Sigmoid colon (tissue), 7 donors: ENCODE data around the gene ETFBKMT. TPM values are rescaled to one million over a fixed set of nuclear protein-coding genes. Genes with fewer than 3 reads are reported as not detected.

ENCODE experiments used
- DNase-seq: peaks from one replicate; pipeline ENCODE4 v3.0.0-alpha.2; 2019
- H3K27ac ChIP-seq, 4 donors: fragments of 200-600 bp; sonication (generic); one replicate each; pipeline ENCODE4 v1.5.1; 2016 to 2019; ENCODE audit warnings: mild to moderate bottlenecking in 1 of 4
- H3K27me3 ChIP-seq, 3 donors: fragments of 200-600 bp; sonication (generic); one replicate each; pipeline ENCODE4 v1.5.1; 2019; ENCODE audit warnings: mild to moderate bottlenecking in 1 of 3
- H3K36me3 ChIP-seq, 4 donors: fragments of 200-600 bp; sonication (generic); one replicate each; pipeline ENCODE4 v1.5.1; 2016 to 2019
- H3K4me1 ChIP-seq, 4 donors: fragments of 200-600 bp; sonication (generic); one replicate each; pipeline ENCODE4 v1.5.1; 2017 to 2019
- H3K4me3 ChIP-seq, 4 donors: fragments of 200-600 bp; sonication (generic); one replicate each; pipeline ENCODE4 v1.5.1; 2017 to 2019; ENCODE audit warnings: mild to moderate bottlenecking in 2 of 4, moderate library complexity in 1 of 4
- H3K9me3 ChIP-seq, 4 donors: fragments of 200-600 bp in 3 of 4; sonication (generic) in 3 of 4; one replicate each; pipeline versions ENCODE4 v1.5.1 to v1.6.1; 2013 to 2019
- EP300 ChIP-seq, 4 donors: sonication (generic); formaldehyde crosslinking; IDR thresholded peaks; one replicate each; pipeline ENCODE4 v1.6.1; 2017; ENCODE audit warnings: antibody characterized with exemption in 4 of 4
- POLR2A ChIP-seq, 2 donors: fragments of 450-650 bp; IDR thresholded peaks; one replicate each; pipeline ENCODE4 v1.6.1; 2016; ENCODE audit warnings: antibody characterized with exemption in 2 of 2, mild to moderate bottlenecking in 2 of 2, moderate library complexity in 2 of 2
- POLR2AphosphoS5 ChIP-seq, 4 donors: sonication (generic); formaldehyde crosslinking; IDR thresholded peaks; one replicate each; pipeline ENCODE4 v1.6.1; 2017; ENCODE audit warnings: antibody characterized with exemption in 4 of 4
- WGBS, 2 donors: extraction: QIAGEN DNeasy Blood & Tissue Kit; methylation state at CpG; one replicate each; pipeline ENCODE4 v1.1.7; 2013; 5-methylcytosine and 5-hydroxymethylcytosine counted together
- intact Hi-C: fragments of 100-400 bp; cut with DNase I; formaldehyde crosslinking; loops from one replicate; pipeline ENCODE4 v1.15.1; 2023
- polyA plus RNA-seq, 3 donors: library from polyadenylated mRNA; stranded (reverse); fragments of 200-250 nt; gene quantifications; one replicate each; pipeline ENCODE4 v1.2.3, GENCODE V29; 2013
- total RNA-seq, 4 donors: library from RNA; depleted of rRNA; stranded (reverse); fragments of >200 nt; gene quantifications; one replicate each; pipeline ENCODE4 v1.1.0, GENCODE V29; 2016
- TF ChIP-seq, protein P1 (sequence below), 4 experiments: fragments of 450-650 bp in 3 of 4; fragments of 200-600 bp in 1 of 4; IDR thresholded peaks; one replicate each; pipeline ENCODE4 v1.5.1; 2016 to 2019; ENCODE audit warnings: antibody characterized with exemption in 4 of 4, mild to moderate bottlenecking in 3 of 4, moderate library complexity in 2 of 4
- donor health status: healthy with polysubstance abuse.
- donor health status: Bipolar disorder and iron deficiency.
- donor health status: healthy.

ETFBKMT gene
- total and polyA plus RNA-seq, 7 donors, result 1.2 to 4.4 (median 2.5) TPM

DNA sequence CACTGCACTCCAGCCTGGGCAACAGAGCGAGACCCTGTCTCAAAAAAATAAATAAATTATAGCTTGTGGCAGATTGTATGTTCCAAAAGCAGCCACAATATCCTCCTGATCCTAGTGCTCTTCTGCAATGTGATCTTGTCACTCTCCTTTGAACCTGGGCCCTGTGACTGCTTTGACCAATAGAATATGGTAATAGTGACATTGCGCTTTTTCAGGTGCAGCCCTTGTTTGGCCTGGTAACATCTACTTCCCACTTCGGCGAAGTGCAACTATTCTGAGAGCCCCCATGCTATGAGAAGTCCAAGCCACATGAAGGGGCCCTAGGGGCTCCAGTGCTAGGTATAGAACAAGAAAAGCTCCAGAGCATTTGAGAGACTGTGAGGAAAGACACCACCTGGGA, 37.5 kb upstream of the ETFBKMT start:
- no peaks in the 10 kb centered on the region for H3K9me3 ChIP-seq
- TF ChIP-seq POLR2A (IDR thresholded peaks at IDR 0.05), result no peak
- TF ChIP-seq, protein P1, sequence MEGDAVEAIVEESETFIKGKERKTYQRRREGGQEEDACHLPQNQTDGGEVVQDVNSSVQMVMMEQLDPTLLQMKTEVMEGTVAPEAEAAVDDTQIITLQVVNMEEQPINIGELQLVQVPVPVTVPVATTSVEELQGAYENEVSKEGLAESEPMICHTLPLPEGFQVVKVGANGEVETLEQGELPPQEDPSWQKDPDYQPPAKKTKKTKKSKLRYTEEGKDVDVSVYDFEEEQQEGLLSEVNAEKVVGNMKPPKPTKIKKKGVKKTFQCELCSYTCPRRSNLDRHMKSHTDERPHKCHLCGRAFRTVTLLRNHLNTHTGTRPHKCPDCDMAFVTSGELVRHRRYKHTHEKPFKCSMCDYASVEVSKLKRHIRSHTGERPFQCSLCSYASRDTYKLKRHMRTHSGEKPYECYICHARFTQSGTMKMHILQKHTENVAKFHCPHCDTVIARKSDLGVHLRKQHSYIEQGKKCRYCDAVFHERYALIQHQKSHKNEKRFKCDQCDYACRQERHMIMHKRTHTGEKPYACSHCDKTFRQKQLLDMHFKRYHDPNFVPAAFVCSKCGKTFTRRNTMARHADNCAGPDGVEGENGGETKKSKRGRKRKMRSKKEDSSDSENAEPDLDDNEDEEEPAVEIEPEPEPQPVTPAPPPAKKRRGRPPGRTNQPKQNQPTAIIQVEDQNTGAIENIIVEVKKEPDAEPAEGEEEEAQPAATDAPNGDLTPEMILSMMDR (IDR thresholded peaks at IDR 0.05), result no peak
- TF ChIP-seq POLR2AphosphoS5 (IDR thresholded peaks at IDR 0.05), result no peak
- no peak for TF ChIP-seq EP300 (IDR thresholded peaks at IDR 0.05)
- no peak for DNase-seq
- H3K27me3 ChIP-seq, result no peaks in the 10 kb centered on the region
- H3K4me3 ChIP-seq, result no peak overlapping the region
- no peak overlapping the region for H3K27ac ChIP-seq
- intact Hi-C loops, result no loop called here
- no peaks in the 10 kb centered on the region for H3K36me3 ChIP-seq
- 91 to 95% methylated on average over 4 of the region's 4 CpGs for WGBS, 2 donors
- no peaks in the 10 kb centered on the region for H3K4me1 ChIP-seq

DNA sequence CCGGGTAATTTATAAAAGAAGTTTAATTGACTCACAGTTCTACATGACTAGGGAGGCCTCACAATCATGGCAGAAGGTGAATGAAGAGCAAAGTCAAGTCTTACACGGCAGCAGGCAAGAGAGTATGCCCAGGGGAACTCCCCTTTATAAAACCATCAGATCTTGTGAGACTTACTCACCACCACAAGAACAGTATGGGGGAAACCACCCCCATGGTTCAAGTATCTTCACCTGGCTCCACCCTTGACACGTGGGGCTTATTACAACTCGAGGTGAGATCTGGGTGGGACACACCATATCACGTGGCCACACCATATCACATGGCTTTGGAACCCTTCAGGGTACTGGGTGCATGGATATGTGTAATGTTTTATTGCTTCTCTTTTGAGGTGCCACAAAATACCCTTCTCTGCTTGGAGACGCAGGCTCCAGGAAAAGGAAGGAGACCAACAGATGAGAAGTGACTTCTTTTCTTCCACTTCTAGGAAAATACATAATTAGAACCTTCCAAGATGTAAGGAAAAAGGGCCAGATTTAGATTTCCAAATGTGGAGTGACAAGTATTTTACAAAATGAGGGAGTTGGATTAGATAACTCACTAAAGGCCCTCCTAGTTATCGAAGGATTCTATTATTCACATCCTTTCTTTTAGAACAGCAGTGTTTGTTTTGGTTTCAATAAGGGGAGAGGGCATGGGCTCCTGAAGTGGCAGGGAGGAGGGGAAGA, 33.1 kb upstream of the ETFBKMT start:
- intact Hi-C loops, result no loop called here
- Histone ChIP-seq H3K36me3 (no peaks in the 10 kb centered on the region), H3K4me1 (peaks cover 0 to 18% (median 14%) of the 10 kb centered on the region in 4 donors), H3K27ac (no peak overlapping the region), H3K4me3 (no peak overlapping the region), H3K27me3 (no peaks in the 10 kb centered on the region), H3K9me3 (no peaks in the 10 kb centered on the region)
- WGBS, 2 donors, result 64 to 84% methylated on average over 7 of the region's 7 CpGs
- TF ChIP-seq POLR2A (IDR thresholded peaks at IDR 0.05) (no peak), EP300 (IDR thresholded peaks at IDR 0.05) (no peak), POLR2AphosphoS5 (IDR thresholded peaks at IDR 0.05) (no peak)
- TF ChIP-seq, protein P1 (IDR thresholded peaks at IDR 0.05), result no peak
- no peak for DNase-seq

DNA sequence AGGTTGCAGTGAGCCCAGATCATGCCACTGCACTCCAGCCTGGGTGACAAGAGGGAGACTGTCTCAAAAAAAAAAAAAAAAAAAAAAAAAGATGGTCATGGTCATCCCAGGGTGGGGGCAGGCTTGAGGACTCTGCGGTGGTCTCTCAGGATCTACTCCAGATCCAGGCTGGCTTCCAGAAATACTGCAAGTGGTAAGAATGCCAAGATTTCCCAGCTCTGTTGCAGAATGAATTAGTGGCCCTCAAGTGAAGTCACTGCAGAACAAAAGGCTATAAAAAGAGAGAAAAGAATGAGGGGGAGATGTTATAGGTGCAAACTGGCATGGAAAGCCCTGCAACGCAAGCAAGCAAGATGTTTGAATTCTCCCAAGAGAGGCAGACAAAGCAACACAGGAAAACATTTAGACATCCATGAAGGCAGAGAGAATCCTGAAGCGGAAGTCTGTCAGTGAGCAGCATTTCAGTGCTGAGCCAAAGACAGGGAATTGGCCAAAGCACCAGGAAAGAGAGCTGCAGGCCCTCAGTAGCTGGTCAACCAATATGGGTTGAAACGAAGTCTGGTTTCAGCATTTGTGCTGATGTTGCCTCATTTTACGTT, 31.9 kb upstream of the ETFBKMT start:
- Histone ChIP-seq H3K27me3 (no peaks in the 10 kb centered on the region), H3K9me3 (no peaks in the 10 kb centered on the region), H3K4me3 (no peak overlapping the region), H3K4me1 (peaks cover 0 to 18% (median 14%) of the 10 kb centered on the region in 4 donors), H3K36me3 (no peaks in the 10 kb centered on the region), H3K27ac (no peak overlapping the region)
- WGBS, 2 donors, result 89 to 90% methylated on average over 5 of the region's 5 CpGs
- DNase-seq, result no peak
- TF ChIP-seq, protein P1 (IDR thresholded peaks at IDR 0.05), result no peak
- no peak for TF ChIP-seq POLR2A (IDR thresholded peaks at IDR 0.05)
- no peak for TF ChIP-seq POLR2AphosphoS5 (IDR thresholded peaks at IDR 0.05)
- TF ChIP-seq EP300 (IDR thresholded peaks at IDR 0.05), result no peak
- intact Hi-C loops, result no loop called here

GRCh38 chr12:31629756-31630732, 29.4 kb upstream of the ETFBKMT start:
- Histone ChIP-seq H3K27ac (peak overlapping the region in 3 of 4 donors; percentile 9 to 50 (median 22)), H3K4me3 (peak overlapping the region in 2 of 4 donors; percentile 20 to 25), H3K4me1 (peaks cover 0 to 18% (median 14%) of the 10 kb centered on the region in 4 donors), H3K9me3 (no peaks in the 10 kb centered on the region), H3K27me3 (no peaks in the 10 kb centered on the region), H3K36me3 (no peaks in the 10 kb centered on the region)
- intact Hi-C loops, result loop anchor here (10.0 kb wide), 1 partner anchor 355 kb away; no protein-coding TSS in a partner anchor
- no peak for DNase-seq
- 78% methylated on average over 16 of the region's 16 CpGs for WGBS, 2 donors
- TF ChIP-seq EP300 (IDR thresholded peaks at IDR 0.05) (peak in 1 of 4 donors; percentile 21), POLR2A (IDR thresholded peaks at IDR 0.05) (no peak), POLR2AphosphoS5 (IDR thresholded peaks at IDR 0.05) (peak in 3 of 4 donors; percentile 8 to 60 (median 24))
